ENCODE data around the gene ZC3H14. TPM values are rescaled to one million over a fixed set of nuclear protein-coding genes. Genes with fewer than 3 reads are reported as not detected.

The ZC3H14 gene
- total and polyA plus RNA-seq, 10 of the 15 experiments (the other 5 are each of a cell fraction or from before 2014, with no cell fraction given), result 17.9 to 97.1 (median 47.6) TPM

DNA sequence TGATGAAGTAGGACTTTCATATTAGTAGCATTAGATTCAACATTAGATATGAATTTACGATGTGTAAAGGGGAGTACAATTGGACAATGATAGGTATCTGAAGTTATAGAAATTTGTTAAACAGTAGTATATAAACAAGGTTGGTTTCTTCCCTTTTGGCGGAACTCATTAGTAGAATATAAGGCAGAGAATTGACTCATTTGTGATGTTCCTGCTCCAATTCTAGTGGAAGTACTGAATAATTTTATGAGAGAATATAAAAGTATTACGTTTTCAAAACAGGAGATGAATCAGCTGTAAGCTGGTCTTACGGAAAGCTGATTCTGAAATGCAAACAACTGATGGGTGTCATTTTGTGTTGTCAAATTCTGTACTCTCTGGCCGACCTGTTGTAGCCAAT lies 13.4 kb downstream of the ZC3H14 start:
- CTCF ChIA-PET, result interaction anchor here (0.6 to 0.7 kb wide), 3 partner anchors 72 to 1683 kb away, joined by 3 read pairs; no protein-coding TSS in a partner anchor
- BruUV-seq (replicated peaks), result no TSS peak
- no peaks in the 10 kb centered on the region for H3K79me2 ChIP-seq (ENCODE audit: control insufficient read depth, insufficient read depth, low read length)
- DNase-seq (ENCODE audit: low read depth, low spot score) (no peak), FAIRE-seq (no peak), ATAC-seq (no peak)
- RAD21 ChIA-PET (ENCODE audit: unreplicated experiment), result no interaction called here
- peaks cover 3 to 40% of the 10 kb centered on the region in 2 experiments; a peak in 3 of 4 replicates for H3K36me3 ChIP-seq (ENCODE audit: control insufficient read depth in 2 of 2, insufficient read depth in 2 of 2, low read length in 1 of 2)
- in situ Hi-C loops (cut with MboI) (no loop called here), intact Hi-C loops (cut with micrococcal nuclease; ENCODE audit: unreplicated experiment) (no loop called here)
- no peak overlapping the region for H3K4me3 ChIP-seq
- SMC1A ChIA-PET (ENCODE audit: uncharacterized antibody, unreplicated experiment), result no interaction called here
- POLR2A ChIA-PET, result no interaction called here
- no peak overlapping the region for H2AFZ ChIP-seq (ENCODE audit: control insufficient read depth, low read depth, low read length)
- no peak overlapping the region for H3K4me2 ChIP-seq (ENCODE audit: control insufficient read depth, insufficient read depth)
- H3K9ac ChIP-seq (ENCODE audit: control insufficient read depth, insufficient read depth, low read length), result no peak overlapping the region
- H4K20me1 ChIP-seq (ENCODE audit: control insufficient read depth, insufficient read depth), result no peaks in the 10 kb centered on the region
- 97% methylated on average over 5 of the region's 5 CpGs for WGBS (ENCODE audit: insufficient coverage, insufficient replicate concordance, low lambda C conversion rate, missing lambda C conversion rate)
- H3K9me3 ChIP-seq (replicated peaks; ENCODE audit: control insufficient read depth, insufficient read depth, low read length), result no peaks in the 10 kb centered on the region
- no peaks in the 10 kb centered on the region for H3K4me1 ChIP-seq (ENCODE audit: control insufficient read depth, insufficient read depth, low read length)
- no peaks in the 10 kb centered on the region for H3K27me3 ChIP-seq (replicated peaks in 1 of 2; ENCODE audit: control insufficient read depth in 2 of 2, insufficient read depth in 2 of 2, low read length in 1 of 2)
- no peak overlapping the region for H3K27ac ChIP-seq (ENCODE audit: control insufficient read depth, insufficient read depth)
- TF ChIP-seq MYC (IDR thresholded peaks at IDR 0.05; ENCODE audit: insufficient read depth, insufficient read length, insufficient replicate concordance, low read length, severe bottlenecking) (no peak), JUNB (IDR thresholded peaks at IDR 0.05) (no peak), ETV6 (conservative IDR thresholded peaks at IDR 0.05 in 1 of 2, IDR thresholded peaks at IDR 0.05 in 1 of 2; ENCODE audit: borderline replicate concordance in 1 of 2, low read depth in 1 of 2) (no peak), STAT3 (IDR thresholded peaks at IDR 0.05; ENCODE audit: low read depth, low read length) (no peak), RCOR1 (conservative IDR thresholded peaks at IDR 0.05; ENCODE audit: low read depth, low read length) (no peak), GATAD2B (conservative IDR thresholded peaks at IDR 0.05; ENCODE audit: low read depth) (no peak), BHLHE40 (IDR thresholded peaks at IDR 0.05; ENCODE audit: borderline replicate concordance in 1 of 2, low read depth in 2 of 2, low read length in 1 of 2) (no peak), RFX5 (IDR thresholded peaks at IDR 0.05; ENCODE audit: low read depth, low read length) (no peak)
- TF ChIP-seq, protein P1, sequence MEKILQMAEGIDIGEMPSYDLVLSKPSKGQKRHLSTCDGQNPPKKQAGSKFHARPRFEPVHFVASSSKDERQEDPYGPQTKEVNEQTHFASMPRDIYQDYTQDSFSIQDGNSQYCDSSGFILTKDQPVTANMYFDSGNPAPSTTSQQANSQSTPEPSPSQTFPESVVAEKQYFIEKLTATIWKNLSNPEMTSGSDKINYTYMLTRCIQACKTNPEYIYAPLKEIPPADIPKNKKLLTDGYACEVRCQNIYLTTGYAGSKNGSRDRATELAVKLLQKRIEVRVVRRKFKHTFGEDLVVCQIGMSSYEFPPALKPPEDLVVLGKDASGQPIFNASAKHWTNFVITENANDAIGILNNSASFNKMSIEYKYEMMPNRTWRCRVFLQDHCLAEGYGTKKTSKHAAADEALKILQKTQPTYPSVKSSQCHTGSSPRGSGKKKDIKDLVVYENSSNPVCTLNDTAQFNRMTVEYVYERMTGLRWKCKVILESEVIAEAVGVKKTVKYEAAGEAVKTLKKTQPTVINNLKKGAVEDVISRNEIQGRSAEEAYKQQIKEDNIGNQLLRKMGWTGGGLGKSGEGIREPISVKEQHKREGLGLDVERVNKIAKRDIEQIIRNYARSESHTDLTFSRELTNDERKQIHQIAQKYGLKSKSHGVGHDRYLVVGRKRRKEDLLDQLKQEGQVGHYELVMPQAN (conservative IDR thresholded peaks at IDR 0.05), result no peak
- TF ChIP-seq, protein P2, sequence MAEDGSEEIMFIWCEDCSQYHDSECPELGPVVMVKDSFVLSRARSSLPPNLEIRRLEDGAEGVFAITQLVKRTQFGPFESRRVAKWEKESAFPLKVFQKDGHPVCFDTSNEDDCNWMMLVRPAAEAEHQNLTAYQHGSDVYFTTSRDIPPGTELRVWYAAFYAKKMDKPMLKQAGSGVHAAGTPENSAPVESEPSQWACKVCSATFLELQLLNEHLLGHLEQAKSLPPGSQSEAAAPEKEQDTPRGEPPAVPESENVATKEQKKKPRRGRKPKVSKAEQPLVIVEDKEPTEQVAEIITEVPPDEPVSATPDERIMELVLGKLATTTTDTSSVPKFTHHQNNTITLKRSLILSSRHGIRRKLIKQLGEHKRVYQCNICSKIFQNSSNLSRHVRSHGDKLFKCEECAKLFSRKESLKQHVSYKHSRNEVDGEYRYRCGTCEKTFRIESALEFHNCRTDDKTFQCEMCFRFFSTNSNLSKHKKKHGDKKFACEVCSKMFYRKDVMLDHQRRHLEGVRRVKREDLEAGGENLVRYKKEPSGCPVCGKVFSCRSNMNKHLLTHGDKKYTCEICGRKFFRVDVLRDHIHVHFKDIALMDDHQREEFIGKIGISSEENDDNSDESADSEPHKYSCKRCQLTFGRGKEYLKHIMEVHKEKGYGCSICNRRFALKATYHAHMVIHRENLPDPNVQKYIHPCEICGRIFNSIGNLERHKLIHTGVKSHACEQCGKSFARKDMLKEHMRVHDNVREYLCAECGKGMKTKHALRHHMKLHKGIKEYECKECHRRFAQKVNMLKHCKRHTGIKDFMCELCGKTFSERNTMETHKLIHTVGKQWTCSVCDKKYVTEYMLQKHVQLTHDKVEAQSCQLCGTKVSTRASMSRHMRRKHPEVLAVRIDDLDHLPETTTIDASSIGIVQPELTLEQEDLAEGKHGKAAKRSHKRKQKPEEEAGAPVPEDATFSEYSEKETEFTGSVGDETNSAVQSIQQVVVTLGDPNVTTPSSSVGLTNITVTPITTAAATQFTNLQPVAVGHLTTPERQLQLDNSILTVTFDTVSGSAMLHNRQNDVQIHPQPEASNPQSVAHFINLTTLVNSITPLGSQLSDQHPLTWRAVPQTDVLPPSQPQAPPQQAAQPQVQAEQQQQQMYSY (CRISPR knock-in tag; IDR thresholded peaks at IDR 0.05), result no peak
- TF ChIP-seq, protein P3, sequence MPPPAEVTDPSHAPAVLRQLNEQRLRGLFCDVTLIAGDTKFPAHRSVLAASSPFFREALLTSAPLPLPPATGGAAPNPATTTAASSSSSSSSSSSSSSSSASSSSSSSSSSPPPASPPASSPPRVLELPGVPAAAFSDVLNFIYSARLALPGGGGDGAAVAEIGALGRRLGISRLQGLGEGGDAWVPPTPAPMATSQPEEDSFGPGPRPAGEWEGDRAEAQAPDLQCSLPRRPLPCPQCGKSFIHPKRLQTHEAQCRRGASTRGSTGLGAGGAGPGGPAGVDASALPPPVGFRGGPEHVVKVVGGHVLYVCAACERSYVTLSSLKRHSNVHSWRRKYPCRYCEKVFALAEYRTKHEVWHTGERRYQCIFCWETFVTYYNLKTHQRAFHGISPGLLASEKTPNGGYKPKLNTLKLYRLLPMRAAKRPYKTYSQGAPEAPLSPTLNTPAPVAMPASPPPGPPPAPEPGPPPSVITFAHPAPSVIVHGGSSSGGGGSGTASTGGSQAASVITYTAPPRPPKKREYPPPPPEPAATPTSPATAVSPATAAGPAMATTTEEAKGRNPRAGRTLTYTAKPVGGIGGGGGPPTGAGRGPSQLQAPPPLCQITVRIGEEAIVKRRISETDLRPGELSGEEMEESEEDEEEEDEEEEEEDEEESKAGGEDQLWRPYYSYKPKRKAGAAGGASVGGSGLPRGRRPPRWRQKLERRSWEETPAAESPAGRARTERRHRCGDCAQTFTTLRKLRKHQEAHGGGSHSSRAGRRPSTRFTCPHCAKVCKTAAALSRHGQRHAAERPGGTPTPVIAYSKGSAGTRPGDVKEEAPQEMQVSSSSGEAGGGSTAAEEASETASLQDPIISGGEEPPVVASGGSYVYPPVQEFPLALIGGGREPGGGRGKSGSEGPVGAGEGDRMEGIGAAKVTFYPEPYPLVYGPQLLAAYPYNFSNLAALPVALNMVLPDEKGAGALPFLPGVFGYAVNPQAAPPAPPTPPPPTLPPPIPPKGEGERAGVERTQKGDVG (CRISPR knock-in tag; IDR thresholded peaks at IDR 0.05), result no peak

All from GM12878 (cell line).